Activated T-cell treated with anti-CD3 and anti-CD28 coated beads, Interleukin-2, amount 50 U/mL, for 72 hours (primary cell): ENCODE data around the gene F3. TPM values are rescaled to one million over a fixed set of nuclear protein-coding genes. Genes with fewer than 3 reads are reported as not detected.

ENCODE experiments used
- ATAC-seq, 2 donors: fragments of 150-1000 bp; cut with Tn5 transposase; replicated peaks in 1 of 2; 2 replicates each; pipeline ENCODE4 v1.10.0; 2021; ENCODE audit warnings: moderate library complexity in 2 of 2, mild to moderate bottlenecking in 1 of 2
- DNase-seq, 2 donors: peaks; one replicate each; pipeline ENCODE4 v3.0.0; 2021 to 2022; ENCODE audit warnings: mixed read lengths in 1 of 2
- H3K27ac Mint-ChIP-seq: one replicate; pipeline ENCODE4 v1.8.0; 2022; ENCODE audit warnings: mild to moderate bottlenecking, moderate library complexity, mixed read lengths
- H3K27me3 Mint-ChIP-seq: one replicate; pipeline ENCODE4 v1.8.0; 2022; ENCODE audit warnings: low read depth, mixed read lengths
- H3K36me3 Mint-ChIP-seq, 2 donors: one replicate each; pipeline ENCODE4 v1.8.0; 2022; ENCODE audit warnings: mixed read lengths in 2 of 2, mild to moderate bottlenecking in 1 of 2; ENCODE audit not compliant: insufficient read depth in 2 of 2
- H3K4me1 Mint-ChIP-seq: one replicate; pipeline ENCODE4 v1.8.0; 2022; ENCODE audit warnings: low read depth, mixed read lengths
- H3K4me3 Mint-ChIP-seq, 2 donors: one replicate each; pipeline ENCODE4 v1.8.0; 2022; ENCODE audit warnings: mild to moderate bottlenecking in 2 of 2, mixed read lengths in 2 of 2, moderate library complexity in 2 of 2
- H3K9me3 Mint-ChIP-seq, 2 donors: one replicate each; pipeline ENCODE4 v1.8.0; 2022; ENCODE audit warnings: mixed read lengths in 2 of 2
- total RNA-seq, 2 donors: library from RNA; stranded (reverse); gene quantifications; one replicate each; pipeline ENCODE4 v1.2.3, GENCODE V29; 2022

The F3 gene
- total RNA-seq, 2 donors from 2014 or later = 0.23 to 0.65 TPM

DNA sequence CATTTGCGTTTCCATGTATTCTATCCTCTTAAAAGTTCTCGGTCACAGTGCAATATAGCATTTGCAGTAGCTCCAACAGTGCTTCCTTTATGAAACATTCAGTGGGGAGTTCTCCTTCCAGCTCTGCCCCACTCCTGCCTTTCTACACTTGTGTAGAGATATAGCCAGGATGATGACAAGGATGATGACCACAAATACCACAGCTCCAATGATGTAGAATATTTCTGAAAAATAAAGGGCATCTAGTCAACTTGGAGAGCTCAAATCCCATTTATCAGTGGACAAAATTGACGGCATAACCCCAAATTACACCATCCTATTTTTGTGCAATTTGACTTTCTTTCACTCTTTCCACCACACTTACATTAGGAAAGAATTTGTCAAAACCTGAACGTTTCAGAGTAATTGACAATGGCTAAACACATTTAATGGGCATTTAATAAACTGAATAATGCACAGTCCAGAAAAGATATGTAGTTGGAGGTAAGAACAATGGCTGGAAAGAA lies 11.1 kb downstream of the F3 start:
- no peaks in the 10 kb centered on the region for H3K36me3 Mint-ChIP-seq
- H3K27me3 Mint-ChIP-seq = peaks cover 9% of the 10 kb centered on the region
- ATAC-seq (no peak), DNase-seq (no peak)
- H3K4me3 Mint-ChIP-seq = no peak overlapping the region
- no peaks in the 10 kb centered on the region for H3K4me1 Mint-ChIP-seq
- H3K27ac Mint-ChIP-seq = no peak overlapping the region
- no peaks in the 10 kb centered on the region for H3K9me3 Mint-ChIP-seq

DNA sequence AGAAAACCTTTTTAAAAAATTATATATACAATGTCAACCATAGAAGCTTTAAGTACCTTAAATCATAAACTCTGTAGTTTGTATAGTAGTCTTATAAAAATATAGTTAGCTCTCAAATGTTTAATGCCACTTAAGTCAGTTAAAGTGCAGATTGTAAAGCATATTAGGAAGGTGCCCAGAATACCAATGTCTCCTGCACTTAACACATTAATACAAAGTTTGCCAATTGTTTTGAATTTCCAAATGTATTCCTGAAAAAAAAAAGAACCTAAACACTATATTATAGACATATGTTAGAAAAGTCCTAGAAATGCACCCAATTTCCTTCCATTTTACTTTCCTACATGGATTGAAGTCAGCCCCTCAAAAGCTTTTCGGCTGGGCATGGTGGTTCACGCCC lies 12.1 kb downstream of the F3 start:
- peaks cover 2% of the 10 kb centered on the region for H3K27me3 Mint-ChIP-seq
- H3K9me3 Mint-ChIP-seq = no peaks in the 10 kb centered on the region
- no peak overlapping the region for H3K4me3 Mint-ChIP-seq
- H3K4me1 Mint-ChIP-seq = no peaks in the 10 kb centered on the region
- DNase-seq = no peak
- no peak overlapping the region for H3K27ac Mint-ChIP-seq
- no peak for ATAC-seq
- H3K36me3 Mint-ChIP-seq = no peaks in the 10 kb centered on the region

DNA sequence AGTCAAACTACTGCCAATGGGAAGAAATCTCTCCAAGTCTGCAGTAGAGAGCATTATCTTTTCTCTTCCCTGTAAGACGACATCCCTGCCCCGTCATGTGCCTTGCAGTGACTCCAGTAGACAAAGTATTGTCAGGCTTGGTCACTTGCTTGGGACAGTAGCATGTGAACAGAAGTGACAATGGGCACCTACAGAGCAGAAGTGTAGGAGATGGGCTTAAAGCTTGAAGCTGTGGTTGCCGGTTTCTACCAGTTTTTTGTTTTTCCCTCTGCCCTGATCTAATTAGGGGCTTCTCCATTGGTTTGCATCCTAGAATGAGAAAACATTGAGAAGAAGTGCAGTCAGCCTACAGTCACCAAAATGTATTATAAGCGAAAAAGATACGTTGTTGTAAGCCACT lies 12.7 kb downstream of the F3 start:
- no peak for DNase-seq
- H3K9me3 Mint-ChIP-seq = no peaks in the 10 kb centered on the region
- H3K4me1 Mint-ChIP-seq = no peaks in the 10 kb centered on the region
- H3K4me3 Mint-ChIP-seq = no peak overlapping the region
- no peaks in the 10 kb centered on the region for H3K36me3 Mint-ChIP-seq
- H3K27me3 Mint-ChIP-seq = no peaks in the 10 kb centered on the region
- no peak for ATAC-seq
- H3K27ac Mint-ChIP-seq = no peak overlapping the region

DNA sequence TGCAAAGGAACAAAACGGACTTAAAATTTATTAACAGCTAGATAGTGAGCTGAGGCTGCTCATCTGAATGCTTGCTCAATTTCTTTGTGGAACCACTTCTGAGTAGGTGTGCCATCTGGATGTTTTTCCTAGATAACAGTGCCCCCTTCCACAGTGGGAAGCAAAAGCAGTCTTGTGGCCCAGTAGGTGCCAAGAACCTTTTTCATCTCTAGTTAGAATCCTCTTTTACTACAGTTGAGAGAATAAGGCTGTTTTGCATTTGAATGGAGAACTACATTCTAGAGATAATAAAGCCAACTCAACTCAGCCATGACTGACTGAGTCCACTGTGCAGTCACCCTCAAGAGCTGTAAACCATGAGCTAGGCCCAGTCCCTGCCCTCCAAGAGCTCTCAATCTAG lies 13.3 kb downstream of the F3 start:
- Mint-ChIP-seq H3K4me3 (no peak overlapping the region), H3K9me3 (no peaks in the 10 kb centered on the region), H3K27ac (no peak overlapping the region), H3K4me1 (no peaks in the 10 kb centered on the region), H3K27me3 (no peaks in the 10 kb centered on the region), H3K36me3 (no peaks in the 10 kb centered on the region)
- ATAC-seq (no peak), DNase-seq (no peak)

DNA sequence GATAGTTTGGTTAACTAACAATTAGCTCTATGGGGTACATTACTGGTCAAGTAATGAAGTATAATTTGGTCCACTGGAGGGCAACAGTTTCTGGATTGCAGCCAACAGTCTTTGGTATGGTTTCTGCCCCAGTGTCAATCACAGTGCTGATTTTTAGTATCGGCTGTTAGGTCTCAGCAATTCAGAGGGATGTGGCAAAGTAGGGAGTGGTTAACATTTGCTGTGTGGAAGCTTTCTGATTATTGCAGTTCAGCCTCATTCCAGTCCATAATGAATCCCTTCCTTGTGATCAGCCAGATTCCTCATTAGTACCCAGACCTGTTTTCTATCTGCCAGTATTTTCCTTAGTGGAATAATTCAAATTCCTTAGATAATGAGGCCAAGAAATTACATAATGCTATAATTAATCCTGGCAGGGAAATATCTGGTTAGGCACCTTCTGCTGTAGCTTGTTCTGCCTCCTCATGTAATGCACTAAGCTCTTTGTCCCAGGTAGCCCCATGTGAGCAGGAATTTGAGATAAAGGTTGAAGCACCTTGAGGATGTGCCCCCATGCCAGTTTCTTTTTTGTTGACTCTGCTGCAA lies 14.0 kb downstream of the F3 start:
- no peak for ATAC-seq
- Mint-ChIP-seq H3K4me1 (no peaks in the 10 kb centered on the region), H3K9me3 (no peaks in the 10 kb centered on the region), H3K36me3 (no peaks in the 10 kb centered on the region), H3K27me3 (no peaks in the 10 kb centered on the region), H3K4me3 (no peak overlapping the region), H3K27ac (no peak overlapping the region)
- DNase-seq = no peak

DNA sequence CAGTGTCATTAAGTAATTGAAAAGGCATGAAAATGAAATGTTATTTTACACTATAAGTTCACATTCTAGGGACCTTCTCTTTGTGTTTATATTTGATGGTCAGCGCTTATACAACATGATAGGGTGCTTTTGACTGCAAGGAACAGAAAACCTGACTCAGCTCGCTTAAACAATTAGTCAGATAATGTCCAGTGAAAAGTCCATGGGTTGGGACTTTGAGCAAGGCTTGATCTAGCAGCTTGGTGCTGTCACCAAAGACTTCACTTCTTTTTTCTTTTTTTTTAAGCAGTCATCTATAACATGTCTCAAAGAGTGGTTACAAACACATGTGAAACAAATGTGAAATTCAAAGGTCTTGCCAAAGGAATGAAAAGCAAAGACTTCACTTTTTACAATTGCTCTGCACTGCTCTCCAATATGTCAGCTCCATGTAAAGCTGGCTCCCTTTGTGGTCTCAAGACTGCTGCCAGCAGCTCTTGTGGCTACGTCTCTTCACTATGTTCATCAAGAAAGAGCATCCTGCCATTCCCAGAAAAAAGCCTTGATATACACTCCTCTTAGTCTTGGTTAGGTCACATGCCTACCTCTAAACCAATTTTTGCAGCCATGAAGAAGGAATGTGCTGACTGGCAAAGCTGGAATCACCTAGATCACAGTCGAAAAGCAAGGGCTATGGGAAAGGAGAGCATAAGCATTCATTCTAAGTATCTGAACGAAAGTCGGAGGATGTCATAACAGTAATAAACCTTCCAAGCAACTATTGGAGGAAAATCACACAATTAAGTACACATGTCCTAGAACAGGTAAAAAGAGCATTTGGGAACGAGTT lies 15.2 kb downstream of the F3 start:
- Mint-ChIP-seq H3K4me3 (no peak overlapping the region), H3K27ac (no peak overlapping the region), H3K36me3 (no peaks in the 10 kb centered on the region), H3K9me3 (no peaks in the 10 kb centered on the region), H3K27me3 (no peaks in the 10 kb centered on the region), H3K4me1 (no peaks in the 10 kb centered on the region)
- ATAC-seq (no peak), DNase-seq (no peak)

DNA sequence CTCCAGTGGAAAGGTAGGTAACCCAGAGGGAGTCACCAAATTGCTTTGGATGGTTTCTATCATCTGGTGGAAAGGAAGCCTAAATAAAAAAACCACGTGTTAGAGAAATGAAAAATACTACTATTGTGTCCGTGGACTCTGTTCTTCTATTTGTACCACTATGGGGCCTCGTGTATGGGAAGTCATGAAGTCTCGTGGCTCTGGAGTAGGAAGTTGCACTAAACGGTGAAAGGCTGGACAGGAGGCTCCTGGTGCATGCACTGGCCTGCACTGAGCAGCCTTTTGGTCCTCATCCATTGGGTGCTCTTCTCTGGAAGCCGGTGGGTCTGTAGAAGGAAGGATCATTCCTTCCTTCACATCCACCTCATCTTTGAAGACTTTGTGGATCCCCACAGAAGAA lies 17.0 kb downstream of the F3 start:
- H3K27me3 Mint-ChIP-seq = no peaks in the 10 kb centered on the region
- no peaks in the 10 kb centered on the region for H3K9me3 Mint-ChIP-seq
- no peak overlapping the region for H3K4me3 Mint-ChIP-seq
- no peak overlapping the region for H3K27ac Mint-ChIP-seq
- DNase-seq (no peak), ATAC-seq (no peak)
- no peaks in the 10 kb centered on the region for H3K4me1 Mint-ChIP-seq
- no peaks in the 10 kb centered on the region for H3K36me3 Mint-ChIP-seq

DNA sequence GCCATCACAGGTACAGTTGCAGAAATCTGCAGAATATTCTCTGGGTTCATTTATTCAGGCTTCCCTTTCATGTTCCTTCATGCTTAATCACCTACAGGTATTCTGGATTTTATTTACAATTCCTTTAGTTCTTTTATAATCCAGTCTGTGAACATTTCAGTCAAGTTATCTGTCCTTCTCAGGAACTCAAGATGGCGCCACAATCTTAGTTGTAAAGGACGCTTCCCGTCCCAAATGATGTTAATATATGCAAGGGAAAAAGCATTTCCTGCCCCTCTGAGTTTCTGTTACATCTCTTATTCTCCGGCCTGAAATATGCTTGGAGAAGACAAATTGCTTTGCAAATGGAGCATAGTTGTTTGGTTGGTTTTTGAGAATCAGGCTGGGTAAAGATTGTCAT lies 19.3 kb downstream of the F3 start:
- H3K4me1 Mint-ChIP-seq = no peaks in the 10 kb centered on the region
- no peak for DNase-seq
- no peak overlapping the region for H3K27ac Mint-ChIP-seq

DNA sequence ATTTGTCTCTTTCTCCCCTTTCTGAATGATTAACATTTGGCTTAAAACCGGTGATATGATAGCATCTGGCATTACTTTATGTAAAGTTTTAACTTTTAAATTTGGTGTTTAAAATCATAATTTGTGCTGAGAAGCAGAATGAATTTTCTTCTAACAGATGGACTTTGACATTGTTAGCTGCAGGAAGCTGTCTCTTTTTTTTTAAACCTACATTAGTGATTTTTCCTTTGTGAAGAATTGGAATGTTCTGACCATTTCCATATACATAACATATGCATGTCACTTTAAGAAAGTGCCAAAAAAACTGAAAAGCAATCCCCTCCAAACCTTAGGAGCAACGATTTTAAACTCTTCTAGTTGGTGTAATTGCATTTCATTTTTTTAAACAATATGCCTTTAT lies 22.2 kb downstream of the F3 start:
- Mint-ChIP-seq H3K36me3 (peaks cover 0 to 5% of the 10 kb centered on the region in 2 donors), H3K4me3 (no peak overlapping the region), H3K27ac (no peak overlapping the region), H3K9me3 (no peaks in the 10 kb centered on the region), H3K4me1 (no peaks in the 10 kb centered on the region), H3K27me3 (no peaks in the 10 kb centered on the region)
- ATAC-seq (no peak), DNase-seq (no peak)

More for the DNA sequence above, 19.3 kb downstream of the F3 start:
- H3K4me3 Mint-ChIP-seq = no peak overlapping the region
- H3K27me3 Mint-ChIP-seq = no peaks in the 10 kb centered on the region
- no peaks in the 10 kb centered on the region for H3K9me3 Mint-ChIP-seq
- peaks cover 0 to 2% of the 10 kb centered on the region in 2 donors for H3K36me3 Mint-ChIP-seq
- no peak for ATAC-seq

DNA sequence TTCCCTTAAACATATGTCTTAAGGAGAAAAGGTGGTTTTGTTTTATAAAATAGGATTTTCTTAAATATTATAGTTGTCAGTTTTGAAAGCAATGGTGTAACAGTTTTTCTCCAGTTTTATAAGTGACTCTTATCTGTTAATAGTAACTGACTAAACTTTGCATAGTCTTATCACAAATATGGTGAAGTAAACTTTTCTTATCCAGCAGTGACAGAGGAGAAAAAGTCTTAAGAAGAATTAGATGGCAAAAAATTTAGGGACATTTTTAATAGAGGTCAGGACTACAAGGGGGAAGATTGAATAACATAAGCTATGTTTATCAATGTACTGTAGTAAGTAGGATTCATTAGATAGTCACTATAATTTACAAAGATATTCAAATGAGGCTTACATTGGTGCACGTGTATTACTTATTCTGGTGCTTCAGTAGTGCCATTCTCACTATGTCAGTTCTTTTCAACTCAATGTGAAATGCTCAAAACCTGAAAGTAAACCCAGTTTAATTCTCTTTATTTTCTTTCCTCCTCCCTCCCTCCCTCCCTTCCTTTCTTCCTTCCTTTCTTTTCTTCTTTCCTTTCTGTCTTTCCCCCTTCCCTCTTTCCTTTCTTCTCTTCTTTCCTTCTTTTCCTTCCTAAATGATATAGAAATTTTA lies 26.1 kb downstream of the F3 start:
- Mint-ChIP-seq H3K36me3 (peaks cover 0 to 7% of the 10 kb centered on the region in 2 donors), H3K4me1 (no peaks in the 10 kb centered on the region), H3K4me3 (no peak overlapping the region), H3K27me3 (no peaks in the 10 kb centered on the region), H3K9me3 (no peaks in the 10 kb centered on the region), H3K27ac (no peak overlapping the region)
- DNase-seq (no peak), ATAC-seq (no peak)

DNA sequence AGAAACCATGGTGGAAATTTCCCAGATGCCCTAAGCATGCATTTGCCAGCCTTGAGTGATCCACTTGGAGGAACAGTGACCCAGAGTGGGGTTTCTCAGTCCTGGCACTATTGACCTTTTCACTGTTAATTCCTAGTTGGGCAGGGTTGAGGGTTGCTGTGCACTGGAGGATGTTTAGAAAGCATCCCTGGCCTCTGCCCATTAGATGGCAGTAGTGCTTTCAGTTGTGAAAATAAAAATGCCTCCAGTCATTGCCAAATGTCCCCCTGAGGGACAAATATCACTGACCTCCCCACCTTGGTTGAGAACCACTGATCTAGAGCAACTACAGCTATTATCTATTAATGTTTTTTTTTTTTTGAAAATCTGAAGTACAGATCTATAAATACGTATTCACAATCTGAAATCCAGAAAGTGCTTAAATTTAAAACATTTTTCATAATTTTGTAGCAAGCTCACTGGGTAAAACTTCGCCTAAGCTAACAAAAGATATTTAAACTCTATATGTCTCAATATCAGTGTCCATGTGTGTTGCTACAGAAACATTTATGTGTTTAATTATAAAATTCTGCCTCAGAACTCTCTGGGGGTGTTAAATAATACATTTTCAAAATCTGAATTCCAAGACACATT lies 27.3 kb downstream of the F3 start:
- DNase-seq (peak in 1 of 2 donors; percentile 2), ATAC-seq (no peak)
- Mint-ChIP-seq H3K4me1 (no peaks in the 10 kb centered on the region), H3K27ac (no peak overlapping the region), H3K9me3 (no peaks in the 10 kb centered on the region), H3K36me3 (peaks cover 0 to 13% of the 10 kb centered on the region in 2 donors), H3K27me3 (no peaks in the 10 kb centered on the region), H3K4me3 (no peak overlapping the region)

DNA sequence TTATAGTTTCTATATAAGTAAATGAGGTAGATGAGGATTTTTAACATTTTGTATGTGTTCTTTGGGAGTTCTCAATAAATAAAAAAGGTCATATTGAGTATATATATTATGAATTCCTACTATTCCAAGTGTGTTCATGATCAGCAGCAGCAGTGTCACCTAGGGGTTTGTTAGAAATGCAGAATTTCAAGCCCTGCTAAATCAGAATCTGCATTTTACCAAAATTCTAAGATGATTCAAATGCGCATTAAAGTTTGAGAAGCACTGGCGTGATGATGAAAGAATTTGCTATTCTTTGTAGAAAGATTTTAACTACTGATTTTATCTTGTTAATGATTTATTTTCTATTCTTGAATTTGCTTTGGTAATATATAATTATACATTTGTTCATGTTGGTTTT lies 28.7 kb downstream of the F3 start:
- ATAC-seq (no peak), DNase-seq (no peak)
- Mint-ChIP-seq H3K4me1 (no peaks in the 10 kb centered on the region), H3K27me3 (no peaks in the 10 kb centered on the region), H3K9me3 (no peaks in the 10 kb centered on the region), H3K36me3 (peaks cover 0 to 14% of the 10 kb centered on the region in 2 donors), H3K4me3 (no peak overlapping the region), H3K27ac (no peak overlapping the region)

DNA sequence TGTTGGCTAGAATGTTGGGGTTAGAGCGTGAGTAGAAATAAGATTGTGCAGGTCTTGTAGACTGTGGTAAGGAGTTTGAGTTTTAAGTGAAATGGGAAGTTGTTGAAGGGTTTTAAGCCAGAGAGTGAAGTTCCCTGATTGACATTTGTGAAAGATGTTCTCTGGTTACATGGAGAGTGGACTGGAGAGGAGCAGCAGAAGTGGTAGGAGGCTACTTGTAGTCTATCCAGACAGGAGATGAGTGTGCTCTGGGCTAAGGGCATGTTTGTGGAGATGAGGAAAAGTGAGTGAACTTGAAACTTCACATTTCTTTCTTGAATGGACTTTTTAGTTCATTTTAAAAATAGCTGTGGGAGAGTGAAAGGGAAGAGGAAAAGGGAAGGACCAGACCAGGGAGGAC lies 37.0 kb downstream of the F3 start:
- Mint-ChIP-seq H3K4me1 (no peaks in the 10 kb centered on the region), H3K27ac (no peak overlapping the region), H3K4me3 (no peak overlapping the region), H3K9me3 (no peaks in the 10 kb centered on the region), H3K36me3 (peaks cover 8 to 42% of the 10 kb centered on the region in 2 donors), H3K27me3 (no peaks in the 10 kb centered on the region)
- ATAC-seq (no peak), DNase-seq (no peak)
